Right hindlimb (tissue), 1 donor: Measurements from ENCODE around the gene SLC9A7.
A peak's percentile ranks its signal among the peaks of the same experiment; 100 is the strongest.
"Not testable (repeated sequence)": the region's sequence is repeated elsewhere in the genome, so short reads cannot be mapped to it uniquely, and the experiment has no call there.

ENCODE experiments used
- DNase-seq: peaks from one replicate; pipeline ENCODE4 v3.0.0-alpha.2; 2018

SLC9A7 gene

GRCh38 chrX:46758956-46759644 lies at the start of gene SLC9A7:
Gene SLC9A7, minus strand, starts transcription at chrX:46759118. Its CDS starts 89 bp downstream, at chrX:46759029.
- peak; percentile 75 for DNase-seq

- no peak for DNase-seq
Measured at GRCh38 chrX:46805270-46805669, 46.4 kb upstream of the SLC9A7 start.

DNA sequence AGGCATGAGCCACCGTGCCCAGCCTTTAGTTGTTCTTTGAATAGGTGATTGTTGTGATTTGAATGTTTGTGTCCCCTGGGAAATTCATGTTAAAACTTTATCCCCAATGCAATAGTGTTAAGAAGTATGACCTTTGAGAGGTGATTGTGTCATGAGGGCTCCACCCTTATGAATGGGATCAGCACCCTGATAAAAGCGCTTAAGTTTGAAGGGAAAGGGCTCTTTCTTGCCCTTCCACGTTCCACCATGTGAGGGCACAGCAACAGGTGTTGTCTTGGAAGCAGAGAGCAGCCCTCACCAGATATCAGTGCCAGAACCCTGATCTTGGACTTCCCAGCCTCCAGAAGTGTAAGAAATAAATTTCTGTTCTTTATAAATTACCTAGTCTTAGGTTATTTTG lies 44.2 kb upstream of the SLC9A7 start:
- no peak for DNase-seq

DNA sequence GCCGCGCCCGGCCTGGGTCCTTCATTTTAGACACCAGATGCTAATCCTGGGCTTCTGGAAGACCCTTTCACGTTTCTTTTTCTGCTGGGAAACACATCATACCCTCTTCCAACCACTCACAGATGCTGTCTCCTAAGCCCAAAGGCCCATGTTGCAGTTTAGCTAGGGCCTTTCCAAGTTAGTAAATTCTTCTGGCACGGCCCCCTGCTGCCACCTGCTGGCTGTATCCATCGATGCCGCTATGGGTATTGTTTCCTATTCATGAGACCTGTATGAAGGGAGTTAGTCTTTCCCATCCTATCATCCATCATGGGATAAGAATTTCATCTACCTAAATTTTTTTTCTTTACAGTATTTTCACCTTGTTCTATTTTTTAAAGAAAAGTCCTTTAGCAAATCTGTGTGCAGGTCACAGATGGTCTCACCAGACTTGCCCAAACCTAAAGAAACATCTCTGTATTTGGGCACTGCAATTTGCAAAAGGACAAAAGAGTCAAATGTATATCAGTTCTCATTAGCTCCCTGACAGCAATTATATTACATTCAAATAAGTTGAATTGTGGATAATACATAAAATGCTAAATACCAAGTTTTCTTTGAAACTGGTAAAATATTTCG lies 37.8 kb upstream of the SLC9A7 start:
- DNase-seq = peak; percentile 72

GRCh38 chrX:46793386-46794143 lies 34.6 kb upstream of the SLC9A7 start:
- no peak for DNase-seq

- no peak for DNase-seq
Measured at GRCh38 chrX:46792810-46793188, 33.9 kb upstream of the SLC9A7 start.

DNA sequence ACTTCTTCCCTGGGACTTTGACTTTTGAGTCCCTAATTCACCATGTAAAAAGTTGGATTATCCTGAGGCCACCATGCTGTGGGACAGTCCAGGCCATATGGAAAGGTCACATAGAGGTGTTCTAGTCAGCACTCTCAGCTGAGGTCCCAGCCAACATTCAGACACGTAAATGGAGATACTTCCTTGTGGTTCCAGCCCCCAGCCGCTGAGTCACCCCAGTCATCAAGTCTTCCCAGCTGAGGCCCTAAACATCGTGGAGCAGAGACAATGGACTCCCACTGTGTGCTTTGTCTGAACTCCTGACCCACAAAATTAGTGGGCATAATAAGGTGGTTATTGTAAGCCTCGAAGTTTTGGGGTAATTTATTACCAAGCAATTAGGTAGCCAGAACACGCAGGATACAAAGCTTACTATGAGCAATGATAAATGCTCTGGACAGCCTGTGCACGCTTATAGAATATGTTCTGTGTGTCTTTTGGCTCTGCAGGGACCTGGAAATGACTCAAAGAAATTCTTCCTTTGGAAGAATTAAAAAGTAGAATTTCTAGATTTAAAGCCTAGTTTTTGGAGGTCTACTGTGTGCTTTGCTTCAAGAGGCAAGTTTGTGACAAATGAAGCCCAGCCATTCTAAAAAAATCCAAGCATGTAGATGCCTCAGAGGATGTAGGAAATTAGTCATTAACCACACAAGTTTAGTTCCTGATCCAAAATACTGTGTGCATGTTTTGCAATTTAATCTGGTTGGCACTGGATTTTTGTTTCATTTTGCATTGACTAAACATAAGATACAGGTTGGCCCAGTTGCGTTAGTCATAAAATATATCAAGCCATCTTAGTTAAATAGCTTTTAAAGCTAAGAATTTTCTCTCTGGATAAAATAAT lies 33.2 kb upstream of the SLC9A7 start:
- no peak for DNase-seq

GRCh38 chrX:46788902-46789301 lies 30.0 kb upstream of the SLC9A7 start:
- no peak for DNase-seq

GRCh38 chrX:46784437-46784836 lies 25.5 kb upstream of the SLC9A7 start:
- DNase-seq = not testable (repeated sequence)

DNA sequence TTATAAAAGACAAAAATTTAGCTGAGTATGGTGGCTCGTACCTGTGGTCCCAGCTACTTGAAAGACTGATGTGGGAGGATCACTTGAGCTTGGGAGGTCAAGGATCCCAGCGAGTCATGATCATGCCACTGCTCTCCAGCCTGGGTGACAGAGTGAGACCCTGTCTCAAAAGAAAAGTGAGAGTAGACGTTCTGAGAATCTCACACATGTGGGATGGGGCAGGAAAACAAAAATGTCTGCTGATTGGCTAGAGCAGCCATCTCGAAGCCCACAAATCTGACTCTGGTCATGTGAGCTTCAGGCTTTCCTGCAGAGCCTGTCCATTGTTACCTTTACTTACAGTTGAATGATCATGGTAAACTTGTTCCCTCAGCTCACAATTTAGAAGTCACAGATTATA lies 23.1 kb upstream of the SLC9A7 start:
- DNase-seq = no peak

DNA sequence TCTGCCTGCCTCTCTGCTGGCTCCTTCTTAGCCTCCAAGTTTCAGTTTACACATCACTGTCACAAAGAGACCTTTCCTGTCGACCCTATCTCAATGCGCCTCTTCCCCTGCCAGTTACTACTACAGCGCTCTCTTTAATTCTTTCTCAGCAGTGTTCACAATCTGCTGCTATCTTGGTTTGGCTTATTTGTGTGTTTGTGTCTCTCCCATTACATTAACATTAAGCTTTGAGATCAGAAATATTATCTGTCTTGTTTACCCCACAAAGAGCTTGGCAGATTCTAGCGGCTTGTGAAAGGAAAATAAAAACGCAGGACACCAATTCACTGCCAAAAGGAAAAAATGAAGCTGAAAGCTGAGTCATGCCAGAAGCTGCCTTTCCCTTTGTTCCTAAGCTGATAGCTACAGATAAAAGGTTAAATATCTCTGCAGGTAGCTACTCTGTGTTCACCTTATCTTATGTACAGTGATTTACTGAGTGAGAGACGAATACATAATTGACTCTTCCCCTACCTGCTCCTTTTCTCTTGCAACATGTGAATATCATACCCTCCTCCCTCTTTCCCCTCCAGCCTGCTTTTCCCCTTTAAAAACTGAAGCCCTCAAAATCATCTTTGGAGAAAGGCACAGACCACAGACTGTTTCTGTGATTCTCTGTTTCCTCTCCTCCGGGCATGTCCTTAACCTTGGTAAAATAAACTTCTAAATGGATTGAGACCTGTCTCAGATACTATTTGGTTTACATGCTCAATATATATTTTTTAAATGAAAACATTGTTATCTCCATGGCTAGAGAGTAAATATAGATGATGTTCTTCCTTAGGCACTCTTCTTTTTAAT lies 19.3 kb upstream of the SLC9A7 start:
- DNase-seq = no peak

GRCh38 chrX:46770817-46771163 lies 11.9 kb upstream of the SLC9A7 start:
- no peak for DNase-seq

GRCh38 chrX:46770000-46770816 lies 11.3 kb upstream of the SLC9A7 start:
- DNase-seq = no peak

- no peak for DNase-seq
Measured at GRCh38 chrX:46762963-46763362, 4.0 kb upstream of the SLC9A7 start.

- no peak for DNase-seq
Measured at GRCh38 chrX:46759645-46759974, 692 bp upstream of the SLC9A7 start.

DNA sequence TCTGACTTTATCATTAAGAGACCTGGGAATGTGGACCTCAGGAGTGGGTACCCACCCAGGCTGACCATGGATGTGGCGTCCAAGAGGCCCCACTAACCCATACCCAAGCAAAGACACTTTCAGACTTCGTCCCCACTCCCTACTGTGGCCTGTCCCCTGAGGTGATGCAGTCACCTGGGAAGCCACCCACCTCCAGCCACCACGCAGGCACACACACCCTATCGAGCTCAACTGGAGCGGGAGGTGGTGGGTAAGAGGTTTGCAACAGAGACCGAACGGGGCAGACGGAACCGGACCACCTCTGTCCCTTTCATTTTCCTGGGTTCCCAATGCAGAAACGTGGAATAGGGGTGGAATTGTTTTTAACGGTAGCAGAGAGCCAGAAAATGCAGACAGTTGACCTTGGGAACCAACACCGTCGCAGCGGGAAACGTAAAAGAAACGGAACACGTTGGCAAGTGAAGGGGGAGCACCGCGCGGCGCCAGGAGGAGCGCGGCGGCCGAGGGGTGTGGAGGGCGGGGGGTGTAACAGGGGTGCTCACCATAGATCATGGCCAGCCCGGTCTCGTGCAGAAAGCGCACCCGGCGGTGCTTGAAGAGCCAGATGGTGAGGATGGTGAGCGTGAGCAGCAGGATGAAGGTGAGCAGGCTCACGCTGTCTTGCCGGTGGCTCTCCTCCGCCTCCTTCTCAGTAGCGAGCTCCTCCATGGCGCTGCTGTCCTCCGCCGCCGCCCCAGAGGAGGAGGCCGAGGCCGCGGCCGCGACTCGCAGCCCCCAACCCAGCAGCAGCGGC lies 559 bp downstream of the SLC9A7 start:
- DNase-seq = no peak

GRCh38 chrX:46757593-46757992 lies 1.3 kb downstream of the SLC9A7 start:
- DNase-seq = no peak

DNA sequence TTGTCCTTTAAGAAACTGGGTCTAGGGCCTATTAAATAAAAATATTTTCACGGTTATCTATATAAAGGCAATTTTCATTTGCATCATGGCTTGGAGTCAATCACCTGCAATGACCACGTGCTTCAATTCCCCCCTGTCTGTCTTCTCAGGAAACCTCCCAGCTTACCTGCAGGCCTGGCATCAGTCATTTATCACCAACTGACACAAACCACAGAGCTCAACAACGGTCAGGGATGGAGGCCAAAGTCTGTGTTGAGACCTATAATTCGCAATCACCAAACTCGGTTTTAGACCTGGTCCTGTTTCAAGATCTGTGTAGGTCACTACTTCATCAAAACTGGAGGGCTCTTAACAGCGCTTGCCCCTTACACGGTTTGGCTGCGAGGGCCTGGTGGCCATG lies 1.9 kb downstream of the SLC9A7 start:
- DNase-seq = no peak

- no peak for DNase-seq
Measured at GRCh38 chrX:46755671-46756070, 3.2 kb downstream of the SLC9A7 start.

DNA sequence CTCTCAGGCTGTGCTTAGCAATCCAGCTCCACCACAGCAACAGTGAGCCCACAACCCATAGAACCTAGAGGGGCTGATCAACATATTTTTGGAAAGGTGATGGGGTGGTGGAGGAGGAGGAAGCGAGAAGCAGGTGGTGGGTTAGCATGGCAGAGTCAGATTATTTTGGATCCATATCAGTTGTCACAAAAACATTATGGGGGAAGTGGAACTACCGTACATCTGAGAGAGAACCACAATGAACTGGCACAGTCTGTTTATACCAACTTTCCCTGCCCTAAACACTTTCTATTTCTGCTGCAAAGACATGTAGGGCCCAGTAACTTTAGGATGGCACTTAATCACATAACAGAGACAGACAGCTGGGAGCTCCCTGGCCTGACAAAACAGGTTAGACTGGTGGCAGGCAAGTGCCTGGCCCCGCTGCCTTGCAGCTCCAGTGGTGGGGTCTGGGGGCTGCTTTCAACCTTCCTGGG lies 4.3 kb downstream of the SLC9A7 start:
- DNase-seq = no peak
